A549 (cell line): ENCODE data around the gene RBM6. TPM values are rescaled to one million over a fixed set of nuclear protein-coding genes. Genes with fewer than 3 reads are reported as not detected.
A peak's percentile ranks its signal among the peaks of the same experiment; 100 is the strongest.

ENCODE experiments used
- ATAC-seq, 2 experiments: fragments of 200-7000 bp in 1 of 2; fragments of >200 bp in 1 of 2; cut with Nextera tagmentation in 1 of 2; cut with Tn5 transposase in 1 of 2; 3 replicates each; pipeline versions ENCODE4 v1.8.0 to v1.9.1; 2018 to 2020; ENCODE audit warnings: mild to moderate bottlenecking in 1 of 2, moderate library complexity in 1 of 2
- CTCF ChIA-PET: fragments of 300-600 bp; sonication (Branson Sonifier 250); formaldehyde crosslinking; extraction: SDS; loops from one replicate; lab custom pipeline; 2021; ENCODE audit warnings: antibody characterized with exemption, inconsistent platforms; lab: Yijun Ruan, JAX
- POLR2A ChIA-PET: fragments of 350-600 bp; formaldehyde crosslinking; extraction: SDS; loops from one replicate; lab custom pipeline; 2021; ENCODE audit warnings: antibody characterized with exemption, inconsistent platforms; lab: Yijun Ruan, JAX
- DNase-seq, 2 experiments: peaks; one replicate each; pipeline versions ENCODE4 v3.0.0 to v3.0.0-alpha.2; 2011 to 2016; ENCODE audit warnings: low read depth in 1 of 2, low spot score in 1 of 2
- FAIRE-seq: peaks from 2 replicates; lab custom pipeline; 2011; peaks lifted over from hg19 to GRCh38; lab: Jason Lieb, UNC
- H3K27ac ChIP-seq, 2 experiments: fragments of >200 bp; sonication (Bioruptor Twin); formaldehyde crosslinking; 3 replicates each; pipeline ENCODE4 v1.5.1; 2016 to 2017
- H3K4me1 ChIP-seq: fragments of >200 bp; sonication (Bioruptor Twin); formaldehyde crosslinking; 3 replicates; pipeline ENCODE4 v1.6.1; 2016
- H3K4me2 ChIP-seq: fragments of >200 bp; sonication (Bioruptor Twin); formaldehyde crosslinking; 3 replicates; pipeline ENCODE4 v1.6.1; 2016
- H3K4me3 ChIP-seq: fragments of >200 bp; sonication (Bioruptor Twin); formaldehyde crosslinking; 3 replicates; pipeline ENCODE4 v1.5.1; 2016
- H3K9me3 ChIP-seq: fragments of >200 bp; sonication (Bioruptor Twin); formaldehyde crosslinking; 3 replicates; pipeline ENCODE4 v1.6.1; 2016
- CBX2 ChIP-seq: fragments of 200-600 bp; sonication (generic); IDR thresholded peaks from 2 replicates; pipeline ENCODE4 v1.6.1; 2016; ENCODE audit warnings: low read depth, mild to moderate bottlenecking, borderline replicate concordance
- CBX8 ChIP-seq: fragments of 200-600 bp; sonication (generic); IDR thresholded peaks from 2 replicates; pipeline ENCODE4 v1.6.1; 2016
- CHD2 ChIP-seq: fragments of 150-350 bp; IDR thresholded peaks from 2 replicates; pipeline ENCODE4 v1.6.1; 2014; ENCODE audit warnings: low read length; ENCODE audit not compliant: partially characterized antibody
- E2F6 ChIP-seq: IDR thresholded peaks from 2 replicates; pipeline ENCODE4 v1.6.1; 2012; ENCODE audit warnings: low read depth, borderline replicate concordance
- ELK1 ChIP-seq: fragments of 150-350 bp; IDR thresholded peaks from 2 replicates; pipeline ENCODE4 v1.6.1; 2014; ENCODE audit warnings: low read depth, mild to moderate bottlenecking, low read length
- ESRRA ChIP-seq: fragments of 150-350 bp; IDR thresholded peaks from 2 replicates; pipeline ENCODE4 v1.6.1; 2014; ENCODE audit warnings: mild to moderate bottlenecking, low read length, borderline replicate concordance
- HEYL ChIP-seq: fragments of 250-450 bp; sonication (Bioruptor Pico); IDR thresholded peaks from 2 replicates; pipeline ENCODE4 v1.8.0; 2021; ENCODE audit warnings: mild to moderate bottlenecking, moderate library complexity
- MAFK ChIP-seq: fragments of 450-650 bp; IDR thresholded peaks from 2 replicates; pipeline ENCODE4 v1.6.1; 2014; ENCODE audit not compliant: partially characterized antibody
- MAX ChIP-seq: IDR thresholded peaks from 2 replicates; pipeline ENCODE4 v1.6.1; 2012
- MYC ChIP-seq: IDR thresholded peaks from 2 replicates; pipeline ENCODE4 v1.6.1; 2012; ENCODE audit warnings: mild to moderate bottlenecking, inconsistent platforms, low read length, improper control_type of control experiment, borderline replicate concordance
- NFE2L2 ChIP-seq: fragments of 150-350 bp; conservative IDR thresholded peaks from 2 replicates; pipeline ENCODE4 v1.6.1; 2014; ENCODE audit warnings: low read length
- NPAS2 ChIP-seq: fragments of 250-450 bp; sonication (Bioruptor Pico); IDR thresholded peaks from 2 replicates; pipeline ENCODE4 v1.8.0; 2022; ENCODE audit warnings: mild to moderate bottlenecking, moderate library complexity, borderline replicate concordance
- NR3C1 ChIP-seq: fragments of >200 bp; sonication (Bioruptor Twin); formaldehyde crosslinking; IDR thresholded peaks from 3 replicates; pipeline ENCODE4 v1.6.1; 2017
- PBX3 ChIP-seq: IDR thresholded peaks from 2 replicates; pipeline ENCODE4 v1.6.1; 2012
- POLR2A ChIP-seq: IDR thresholded peaks from 2 replicates; pipeline ENCODE4 v1.6.1; 2012; ENCODE audit warnings: mild to moderate bottlenecking, low read length
- POLR2AphosphoS2 ChIP-seq: conservative IDR thresholded peaks from 2 replicates; pipeline ENCODE4 v1.6.1; 2012; ENCODE audit warnings: low read length, improper control_type of control experiment, inconsistent platforms
- RAD21 ChIP-seq, 2 experiments: fragments of >200 bp in 1 of 2; sonication (Bioruptor Twin) in 1 of 2; formaldehyde crosslinking in 1 of 2; IDR thresholded peaks in 1 of 2; conservative IDR thresholded peaks in 1 of 2; 2 replicates in 1 of 2; 3 replicates in 1 of 2; pipeline ENCODE4 v1.6.1; 2012 to 2018; ENCODE audit warnings: inconsistent platforms in 1 of 2
- REST ChIP-seq: fragments of 200-600 bp; sonication (generic); IDR thresholded peaks from 2 replicates; pipeline ENCODE4 v1.6.1; 2016; ENCODE audit warnings: antibody characterized with exemption, mild to moderate bottlenecking, moderate library complexity
- RNF2 ChIP-seq: fragments of 200-600 bp; sonication (generic); IDR thresholded peaks from 2 replicates; pipeline ENCODE4 v1.6.1; 2016; ENCODE audit warnings: low read depth, mild to moderate bottlenecking, antibody characterized with exemption, moderate library complexity, borderline replicate concordance
- SREBF2 ChIP-seq: fragments of 450-650 bp; IDR thresholded peaks from 2 replicates; pipeline ENCODE4 v1.6.1; 2014; ENCODE audit warnings: mild to moderate bottlenecking, moderate library complexity
- TP53 ChIP-seq: fragments of 250-450 bp; sonication (Bioruptor Pico); IDR thresholded peaks from 2 replicates; pipeline ENCODE4 v1.5.0; 2021; ENCODE audit warnings: mild to moderate bottlenecking, moderate library complexity
- ZFP36 ChIP-seq: fragments of 450-650 bp; IDR thresholded peaks from 2 replicates; pipeline ENCODE4 v1.6.1; 2014; ENCODE audit warnings: borderline replicate concordance; ENCODE audit not compliant: partially characterized antibody
- ZSCAN20 ChIP-seq: fragments of 250-450 bp; sonication (Bioruptor Pico); IDR thresholded peaks from 2 replicates; pipeline ENCODE4 v1.8.0; 2022; ENCODE audit warnings: mild to moderate bottlenecking, moderate library complexity
- WGBS: methylation state at CpG from one replicate; pipeline ENCODE4 v1.1.6; 2017; ENCODE audit errors: missing lambda C conversion rate; 5-methylcytosine and 5-hydroxymethylcytosine counted together
- polyA plus RNA-seq, 4 experiments: library from polyadenylated mRNA; depleted of rRNA in 3 of 4; stranded (reverse); fragments of >200 nt; fragmentation: RNase III in 1 of 4; extraction: RNeasy Plus Mini Kit Qiagen cat#74134 plus additional on column Dnase treatment in 1 of 4; gene quantifications; 2 replicates in 3 of 4; 3 replicates in 1 of 4; pipeline ENCODE4 v1.2.3, GENCODE V29; 2011 to 2017

The RBM6 gene
- polyA plus RNA-seq, 2 of the 4 experiments (the other 2 are of a cell fraction) = 40.4 to 44.2 TPM

GRCh38 chr3:49895791-49896190 is 44.2 kb upstream of the RBM6 start:
- no peak for TF ChIP-seq MYC
- TF ChIP-seq MAX = no peak
- TF ChIP-seq CBX2 = no peak
- TF ChIP-seq HEYL (CRISPR knock-in tag) = no peak
- no peak for TF ChIP-seq PBX3
- no peak for TF ChIP-seq TP53
- TF ChIP-seq ELK1 = no peak
- no peak for TF ChIP-seq ESRRA
- TF ChIP-seq NPAS2 (CRISPR knock-in tag) = no peak
- no peak for TF ChIP-seq POLR2A
- no peak for TF ChIP-seq MAFK
- no peak for TF ChIP-seq SREBF2
- no peak for TF ChIP-seq ZSCAN20 (CRISPR knock-in tag)
- CTCF ChIA-PET = interaction anchor here (1.0 to 2.5 kb wide), 4 partner anchors 9 to 93 kb away, joined by 3 to 7 read pairs (median 5); partner anchors contain the start of gene INKA1
- no peak overlapping the region for H3K4me3 ChIP-seq
- no peak for DNase-seq
- H3K27ac ChIP-seq = no peak overlapping the region
- no peak for FAIRE-seq
- no peaks in the 10 kb centered on the region for H3K9me3 ChIP-seq
- ATAC-seq = no peak
- no peak overlapping the region for H3K4me2 ChIP-seq
- WGBS = 94% methylated on average over 3 of the region's 9 CpGs
- POLR2A ChIA-PET = no interaction called here
- H3K4me1 ChIP-seq = peaks cover 16% of the 10 kb centered on the region

- DNase-seq = no peak
- Histone ChIP-seq H3K9me3 (no peaks in the 10 kb centered on the region), H3K4me2 (no peak overlapping the region), H3K4me3 (no peak overlapping the region), H3K27ac (no peak overlapping the region), H3K4me1 (peaks cover 21% of the 10 kb centered on the region)
- FAIRE-seq = no peak
- CTCF ChIA-PET = interaction anchor here (1.2 to 2.5 kb wide), 3 partner anchors 9 to 94 kb away, joined by 5 to 7 read pairs (median 5); partner anchors contain the start of gene INKA1
- POLR2A ChIA-PET = no interaction called here
- 80% methylated on average over 1 of the region's 5 CpGs for WGBS
- ATAC-seq = no peak
- TF ChIP-seq NR3C1 (no peak), ZFP36 (no peak), E2F6 (no peak), CBX8 (no peak), CHD2 (no peak)
Observed at GRCh38 chr3:49896345-49896744, 43.6 kb upstream of the RBM6 start.

GRCh38 chr3:49898991-49899390 is 41.0 kb upstream of the RBM6 start:
- no peak overlapping the region for H3K4me2 ChIP-seq
- FAIRE-seq (no peak), DNase-seq (no peak), ATAC-seq (no peak)
- peaks cover 44% of the 10 kb centered on the region for H3K4me1 ChIP-seq
- 63% methylated on average over 3 of the region's 6 CpGs for WGBS
- POLR2A ChIA-PET = no interaction called here
- H3K27ac ChIP-seq = peak overlapping the region in 1 of 2 experiments; percentile 93; a peak in 3 of 6 replicates
- no peaks in the 10 kb centered on the region for H3K9me3 ChIP-seq
- H3K4me3 ChIP-seq = no peak overlapping the region
- CTCF ChIA-PET = interaction anchor here (1.3 to 1.6 kb wide), 4 partner anchors 10 to 60 kb away, joined by 3 to 6 read pairs (median 4); no protein-coding TSS in a partner anchor
- TF ChIP-seq RAD21 (conservative IDR thresholded peaks at IDR 0.05 in 1 of 2, IDR thresholded peaks at IDR 0.05 in 1 of 2) (no peak), ZSCAN20 (CRISPR knock-in tag) (no peak), POLR2AphosphoS2 (no peak), ELK1 (no peak), NFE2L2 (no peak), RNF2 (no peak), REST (no peak)
